GM23338 (cell line): ENCODE measurements around the gene GABRB3. TPM values are rescaled to one million over a fixed set of nuclear protein-coding genes. Genes with fewer than 3 reads are reported as not detected.
A peak's percentile ranks its signal among the peaks of the same experiment; 100 is the strongest.

Experiments
- ATAC-seq: fragments of 200-7000 bp; cut with Tn5 transposase; 3 replicates; pipeline ENCODE4 v1.9.1; 2020
- DNase-seq: peaks from one replicate; pipeline ENCODE4 v3.0.0-alpha.2; 2015; ENCODE audit warnings: low spot score
- H2AFZ ChIP-seq: fragments of 200-600 bp; sonication (generic); 2 replicates; pipeline ENCODE4 v1.8.0; 2016; ENCODE audit warnings: antibody characterized with exemption, mild to moderate bottlenecking, moderate library complexity
- H3F3A ChIP-seq: fragments of 200-600 bp; sonication (generic); replicated peaks from 2 replicates; pipeline ENCODE4 v1.8.0; 2017; ENCODE audit warnings: antibody characterized with exemption, mixed run types, low read depth
- H3K27ac ChIP-seq: fragments of 200-600 bp; sonication (generic); 2 replicates; pipeline ENCODE4 v1.6.1; 2016; ENCODE audit warnings: low read depth
- H3K27me3 ChIP-seq: fragments of 200-600 bp; sonication (generic); 2 replicates; pipeline ENCODE4 v1.8.0; 2016; ENCODE audit warnings: mild to moderate bottlenecking, mixed run types, moderate library complexity; ENCODE audit not compliant: insufficient read depth
- H3K36me3 ChIP-seq: fragments of 200-600 bp; sonication (generic); 2 replicates; pipeline ENCODE4 v1.8.0; 2016; ENCODE audit warnings: mild to moderate bottlenecking; ENCODE audit not compliant: insufficient read depth
- H3K4me1 ChIP-seq: fragments of 200-600 bp; sonication (generic); 2 replicates; pipeline ENCODE4 v1.8.0; 2016; ENCODE audit warnings: mild to moderate bottlenecking, moderate library complexity; ENCODE audit not compliant: insufficient read depth
- H3K4me2 ChIP-seq: fragments of 200-600 bp; sonication (generic); 2 replicates; pipeline ENCODE4 v1.7.1; 2017; ENCODE audit warnings: mixed run types
- H3K4me3 ChIP-seq: fragments of 200-600 bp; sonication (generic); 2 replicates; pipeline ENCODE4 v1.6.1; 2016; ENCODE audit warnings: mixed run types
- H3K79me2 ChIP-seq: fragments of 200-600 bp; sonication (generic); replicated peaks from 2 replicates; pipeline ENCODE4 v1.8.0; 2017; ENCODE audit warnings: mild to moderate bottlenecking; ENCODE audit not compliant: insufficient read depth
- H3K9me2 ChIP-seq: fragments of 200-600 bp; sonication (generic); 2 replicates; pipeline ENCODE4 v1.8.0; 2017; ENCODE audit not compliant: insufficient read depth
- H4K20me1 ChIP-seq: fragments of 200-600 bp; sonication (generic); replicated peaks from 2 replicates; pipeline ENCODE4 v1.8.0; 2017; ENCODE audit warnings: mild to moderate bottlenecking; ENCODE audit not compliant: insufficient read depth
- H3K27ac Mint-ChIP-seq: 2 replicates; pipeline ENCODE4 v1.8.0; 2020; ENCODE audit warnings: inconsistent platforms, mild to moderate bottlenecking, moderate library complexity, mixed read lengths
- H3K27me3 Mint-ChIP-seq: 3 replicates; pipeline ENCODE4 v1.8.0; 2022; ENCODE audit warnings: low read depth, mild to moderate bottlenecking, moderate library complexity, mixed read lengths, inconsistent platforms; ENCODE audit not compliant: insufficient read depth, poor library complexity
- H3K36me3 Mint-ChIP-seq: 3 replicates; pipeline ENCODE4 v1.8.0; 2021; ENCODE audit warnings: low read depth, mild to moderate bottlenecking, inconsistent platforms, moderate library complexity, mixed read lengths
- H3K4me1 Mint-ChIP-seq: 3 replicates; pipeline ENCODE4 v1.8.0; 2020; ENCODE audit warnings: mild to moderate bottlenecking, inconsistent platforms, mixed read lengths
- H3K4me3 Mint-ChIP-seq: 3 replicates; pipeline ENCODE4 v1.8.0; 2021; ENCODE audit warnings: moderate library complexity, mild to moderate bottlenecking, inconsistent platforms, mixed read lengths
- H3K9me3 Mint-ChIP-seq: 3 replicates; pipeline ENCODE4 v1.8.0; 2020; ENCODE audit warnings: moderate library complexity, mild to moderate bottlenecking, inconsistent platforms, mixed read lengths
- CREB1 ChIP-seq: fragments of 250-450 bp; sonication (Bioruptor Pico); IDR thresholded peaks from 2 replicates; pipeline ENCODE4 v1.5.0; 2020; ENCODE audit warnings: low read depth, mild to moderate bottlenecking, moderate library complexity
- EZH2phosphoT487 ChIP-seq: fragments of 200-600 bp; sonication (generic); IDR thresholded peaks from one replicate; pipeline ENCODE4 v1.8.1; 2018; ENCODE audit warnings: antibody characterized with exemption; ENCODE audit not compliant: unreplicated experiment
- JUNB ChIP-seq: IDR thresholded peaks from one replicate; pipeline ENCODE4 v1.6.1; 2016; ENCODE audit warnings: antibody characterized with exemption; ENCODE audit not compliant: unreplicated experiment
- NANOG ChIP-seq: IDR thresholded peaks from 2 replicates; pipeline ENCODE4 v1.6.1; 2016; ENCODE audit warnings: antibody characterized with exemption, borderline replicate concordance
- POLR2AphosphoS5 ChIP-seq: IDR thresholded peaks from 2 replicates; pipeline ENCODE4 v1.6.1; 2016; ENCODE audit warnings: antibody characterized with exemption, low read depth
- ZNF114 ChIP-seq: fragments of 250-450 bp; sonication (Bioruptor Pico); IDR thresholded peaks from 2 replicates; pipeline ENCODE4 v1.5.0; 2020; ENCODE audit warnings: mild to moderate bottlenecking, moderate library complexity
- ZNF462 ChIP-seq: fragments of 250-450 bp; sonication (Bioruptor Pico); IDR thresholded peaks from 2 replicates; pipeline ENCODE4 v1.5.0; 2020; ENCODE audit warnings: mild to moderate bottlenecking, moderate library complexity
- polyA plus RNA-seq: library from polyadenylated mRNA; unstranded; fragments of >200 nt; fragmentation: Nextera tagmentation; extraction: Ambion mirVana; gene quantifications from 2 replicates; pipeline ENCODE4 v1.2.1, GENCODE V29; 2016
- total RNA-seq: library from RNA; depleted of rRNA; stranded (reverse); fragments of >200 nt; shearing (Covaris generic); gene quantifications from 2 replicates; pipeline ENCODE4 v1.2.3, GENCODE V29; 2014

Gene GABRB3
- total and polyA plus RNA-seq, 2 experiments from 2014 or later, result 56.5 to 131 TPM

GRCh38 chr15:26721232-26721967 lies 51.5 kb downstream of the GABRB3 start:
- Histone ChIP-seq H3K79me2 (peaks cover 77% of the 10 kb centered on the region), H2AFZ (no peak overlapping the region), H3K36me3 (no peaks in the 10 kb centered on the region), H3K27me3 (no peaks in the 10 kb centered on the region), H3K9me2 (0 out of 2 replicates have a peak, but pooled peaks cover 8% of the 10 kb centered on the region), H3K4me3 (peak overlapping the region; percentile 46), H3K27ac (peak overlapping the region; percentile 92; the same call in 1 of the 2 replicates), H3K4me2 (peak overlapping the region; percentile 74), H3K4me1 (peaks cover 80% of the 10 kb centered on the region), H4K20me1 (peaks cover 2% of the 10 kb centered on the region; the same call in 1 of the 2 replicates), H3F3A (peaks cover 30% of the 10 kb centered on the region)
- no peak overlapping the region for H3K27ac Mint-ChIP-seq
- H3K4me3 Mint-ChIP-seq, result peak overlapping the region; percentile 51
- H3K36me3 Mint-ChIP-seq, result peaks cover 22% of the 10 kb centered on the region
- peaks cover 83% of the 10 kb centered on the region for H3K4me1 Mint-ChIP-seq
- ATAC-seq, result peak; percentile 96
- no peak for TF ChIP-seq ZNF114 (CRISPR knock-in tag)
- peak; percentile 49; the same call in 1 of the 2 replicates for TF ChIP-seq NANOG
- peak; percentile 91 for TF ChIP-seq ZNF462 (CRISPR knock-in tag)
- H3K27me3 Mint-ChIP-seq, result peaks cover 10% of the 10 kb centered on the region
- DNase-seq, result peak; percentile 92
- H3K9me3 Mint-ChIP-seq, result peaks cover 8% of the 10 kb centered on the region; the same call in 2 of the 3 replicates

GRCh38 chr15:26720546-26720945 lies 52.3 kb downstream of the GABRB3 start:
- H3K4me3 ChIP-seq, result peak overlapping the region; percentile 46
- 0 out of 2 replicates have a peak, but pooled peaks cover 2% of the 10 kb centered on the region for H4K20me1 ChIP-seq
- H3F3A ChIP-seq, result peaks cover 30% of the 10 kb centered on the region
- Mint-ChIP-seq H3K36me3 (peaks cover 28% of the 10 kb centered on the region), H3K9me3 (peaks cover 8% of the 10 kb centered on the region; the same call in 2 of the 3 replicates), H3K27me3 (peaks cover 10% of the 10 kb centered on the region), H3K27ac (no peak overlapping the region), H3K4me1 (peaks cover 90% of the 10 kb centered on the region), H3K4me3 (peak overlapping the region; percentile 51)
- 0 out of 2 replicates have a peak, but pooled peaks cover 11% of the 10 kb centered on the region for H3K9me2 ChIP-seq
- H3K4me2 ChIP-seq, result peak overlapping the region; percentile 74
- H3K79me2 ChIP-seq, result peaks cover 77% of the 10 kb centered on the region
- H3K4me1 ChIP-seq, result peaks cover 85% of the 10 kb centered on the region
- H2AFZ ChIP-seq, result no peak overlapping the region
- H3K36me3 ChIP-seq, result no peaks in the 10 kb centered on the region
- DNase-seq, result peak; percentile 50
- peak overlapping the region; percentile 92 for H3K27ac ChIP-seq
- no peak for ATAC-seq
- no peaks in the 10 kb centered on the region for H3K27me3 ChIP-seq
- TF ChIP-seq POLR2AphosphoS5 (no peak), CREB1 (no peak), EZH2phosphoT487 (no peak), JUNB (no peak)
